ENCODE results near the gene KRT37.
"Not testable (repeated sequence)": the region's sequence is repeated elsewhere in the genome, so short reads cannot be mapped to it uniquely, and the experiment has no call there.

Gene KRT37

GRCh38 chr17:41404024-41404671 is 20.2 kb downstream of the KRT37 start:
- DNase-seq (ENCODE audit: low spot score): no peak

GRCh38 chr17:41403404-41404023 is 20.9 kb downstream of the KRT37 start:
- no peak for DNase-seq (ENCODE audit: low spot score)

GRCh38 chr17:41402161-41402560 is 22.2 kb downstream of the KRT37 start:
- DNase-seq (ENCODE audit: low spot score): no peak

- DNase-seq (ENCODE audit: low spot score): peak; percentile 84
Measured at GRCh38 chr17:41396996-41397660, 27.3 kb downstream of the KRT37 start, which contains the start of gene KRT31. Gene KRT31, minus strand, starts transcription at chr17:41397608. Its CDS starts 69 bp downstream, at chr17:41397539.

- DNase-seq (ENCODE audit: low spot score): peak; percentile 55
Measured at GRCh38 chr17:41396340-41396739, 28.0 kb downstream of the KRT37 start.

GRCh38 chr17:41395611-41396010 is 28.8 kb downstream of the KRT37 start:
- no peak for DNase-seq (ENCODE audit: low spot score)

- DNase-seq (ENCODE audit: low spot score): not testable (repeated sequence)
Measured at GRCh38 chr17:41395044-41395443, 29.3 kb downstream of the KRT37 start.

GRCh38 chr17:41394254-41394996 is 30.0 kb downstream of the KRT37 start:
- DNase-seq (ENCODE audit: low spot score): peak; percentile 35

GRCh38 chr17:41393826-41394225 is 30.6 kb downstream of the KRT37 start:
- DNase-seq (ENCODE audit: low spot score): no peak

- peak; percentile 44 for DNase-seq (ENCODE audit: low spot score)
Measured at GRCh38 chr17:41393294-41393693, 31.1 kb downstream of the KRT37 start.

GRCh38 chr17:41392278-41392677 is 32.1 kb downstream of the KRT37 start:
- DNase-seq (ENCODE audit: low spot score): no peak

GRCh38 chr17:41391535-41391934 is 32.9 kb downstream of the KRT37 start:
- no peak for DNase-seq (ENCODE audit: low spot score)

GRCh38 chr17:41390411-41390938 is 33.9 kb downstream of the KRT37 start:
- DNase-seq (ENCODE audit: low spot score): no peak

- no peak for DNase-seq (ENCODE audit: low spot score)
Measured at GRCh38 chr17:41387670-41388069, 36.7 kb downstream of the KRT37 start.

GRCh38 chr17:41386227-41386626 is 38.2 kb downstream of the KRT37 start:
- DNase-seq (ENCODE audit: low spot score): no peak

GRCh38 chr17:41383690-41384089 is 40.7 kb downstream of the KRT37 start:
- no peak for DNase-seq (ENCODE audit: low spot score)

GRCh38 chr17:41382394-41382793 is 42.0 kb downstream of the KRT37 start:
- no peak for DNase-seq (ENCODE audit: low spot score)

GRCh38 chr17:41381943-41382342 is 42.4 kb downstream of the KRT37 start, which contains the start of gene KRT34:
Gene KRT34, minus strand, starts transcription at chr17:41382306. Its CDS starts 60 bp downstream, at chr17:41382246.
- not testable (repeated sequence) for DNase-seq (ENCODE audit: low spot score)

- not testable (repeated sequence) for DNase-seq (ENCODE audit: low spot score)
Measured at GRCh38 chr17:41380091-41380490, 44.3 kb downstream of the KRT37 start.

- no peak for DNase-seq (ENCODE audit: low spot score)
Measured at GRCh38 chr17:41377546-41377945, 46.8 kb downstream of the KRT37 start.

All from cerebellar cortex (tissue), 1 donor.